ENCODE results near the gene IP6K1. TPM values are rescaled to one million over a fixed set of nuclear protein-coding genes. Genes with fewer than 3 reads are reported as not detected.

IP6K1 gene
- total and polyA plus RNA-seq, 11 donors, result 8.9 to 36.6 (median 20.4) TPM

GRCh38 chr3:49813497-49814174 is 27.3 kb upstream of the IP6K1 start, which contains the start of gene UBA7:
TSS of gene UBA7 (minus strand) at chr3:49813953. CDS start at chr3:49813787, 166 bp downstream.
- peak within 1 kb of the TSS; percentile 27 to 80 (median 57) for H3K4me3 ChIP-seq
- peak; percentile 61 to 74 (median 69) for DNase-seq
- peak within 1 kb of the TSS; percentile 71 to 92 (median 82) for H3K27ac ChIP-seq
- intact Hi-C loops (cut with DNase I), result loop anchor here in 1 of 10 donors (2.0 kb wide), 1 partner anchor 25 kb away; no protein-coding TSS in a partner anchor
- peak; percentile 70 to 95 (median 90) for ATAC-seq
- peaks cover 8 to 33% (median 21%) of the 10 kb centered on the region in 12 donors for H3K4me1 ChIP-seq
- H3K36me3 ChIP-seq, result peaks cover 0 to 38% (median 27%) of the 10 kb centered on the region in 9 donors
- H3K9me3 ChIP-seq, result no peaks in the 10 kb centered on the region
- H3K27me3 ChIP-seq, result no peaks in the 10 kb centered on the region
- WGBS, 4 donors, result 8 to 21% (median 14%) methylated on average over 9 of the region's 9 CpGs
- TF ChIP-seq CTCF (IDR thresholded peaks at IDR 0.05) (no peak), POLR2A (IDR thresholded peaks at IDR 0.05) (no peak)

- TF ChIP-seq CTCF (IDR thresholded peaks at IDR 0.05) (no peak), POLR2A (IDR thresholded peaks at IDR 0.05) (no peak)
- ATAC-seq (peak; percentile 28 to 54 (median 44)), DNase-seq (peak in 1 of 5 donors; percentile 50)
- Histone ChIP-seq H3K9me3 (no peaks in the 10 kb centered on the region), H3K27ac (peak overlapping the region; percentile 71 to 92 (median 82)), H3K4me3 (peak overlapping the region; percentile 27 to 80 (median 57)), H3K27me3 (no peaks in the 10 kb centered on the region), H3K4me1 (peaks cover 8 to 34% (median 22%) of the 10 kb centered on the region in 12 donors), H3K36me3 (peaks cover 0 to 44% (median 27%) of the 10 kb centered on the region in 9 donors)
- 19 to 43% (median 37%) methylated on average over 4 to 9 of the region's 9 CpGs for WGBS, 4 donors
- intact Hi-C loops (cut with DNase I), result no loop called here
These were observed 26.7 kb upstream of the IP6K1 start for GRCh38 chr3:49812916-49813496.

- intact Hi-C loops (cut with DNase I), result loop anchor here in 1 of 10 donors (5.0 kb wide), 1 partner anchor 120 kb away; the partner anchor contains the start of gene MON1A
- 47 to 64% (median 59%) methylated on average over 12 to 13 of the region's 13 CpGs for WGBS, 4 donors
- ATAC-seq, result no peak
- Histone ChIP-seq H3K4me1 (peaks cover 27 to 63% (median 53%) of the 10 kb centered on the region in 12 donors), H3K4me3 (no peak overlapping the region), H3K27ac (peak overlapping the region in 11 of 12 donors; percentile 42 to 99 (median 98)), H3K9me3 (no peaks in the 10 kb centered on the region), H3K27me3 (no peaks in the 10 kb centered on the region), H3K36me3 (peaks cover 0 to 48% (median 27%) of the 10 kb centered on the region in 9 donors)
- TF ChIP-seq CTCF (IDR thresholded peaks at IDR 0.05), result no peak
- no peak for TF ChIP-seq POLR2A (IDR thresholded peaks at IDR 0.05)
- DNase-seq, result peak in 3 of 5 donors; percentile 27 to 51 (median 46)
These were observed 21.2 kb upstream of the IP6K1 start for GRCh38 chr3:49807431-49808114.
